NT2/D1 (cell line): Measurements from ENCODE around the gene GLRA2.

ENCODE experiments used
- DNase-seq: peaks from one replicate; pipeline ENCODE4 v3.0.0-alpha.2; 2011; ENCODE audit warnings: low read depth, low spot score
- H3K27me3 ChIP-seq: 2 replicates; pipeline ENCODE4 v1.6.0; 2011; ENCODE audit warnings: mild to moderate bottlenecking; ENCODE audit not compliant: insufficient read length, insufficient read depth
- H3K36me3 ChIP-seq: 2 replicates; pipeline ENCODE4 v1.6.1; 2011; ENCODE audit warnings: mild to moderate bottlenecking, low read length, mixed read lengths; ENCODE audit not compliant: insufficient read depth, insufficient read length
- H3K4me1 ChIP-seq: 2 replicates; pipeline ENCODE4 v1.5.1; 2011; ENCODE audit not compliant: insufficient read depth, insufficient read length
- H3K4me3 ChIP-seq: 2 replicates; pipeline ENCODE4 v1.5.1; 2011; ENCODE audit warnings: low read depth; ENCODE audit not compliant: insufficient read length
- H3K9ac ChIP-seq: 2 replicates; pipeline ENCODE4 v1.6.0; 2011; ENCODE audit warnings: low read depth; ENCODE audit not compliant: insufficient read length
- H3K9me3 ChIP-seq: 2 replicates; pipeline ENCODE4 v1.5.1; 2011; ENCODE audit warnings: mild to moderate bottlenecking, low read length; ENCODE audit not compliant: insufficient read depth
- SUZ12 ChIP-seq: IDR thresholded peaks from 2 replicates; pipeline ENCODE4 v1.6.1; 2011; ENCODE audit not compliant: insufficient read length, insufficient read depth; ENCODE audit errors: extremely low read depth
- YY1 ChIP-seq: IDR thresholded peaks from 2 replicates; pipeline ENCODE4 v1.6.1; 2011; ENCODE audit not compliant: insufficient read length, insufficient read depth
- ZNF274 ChIP-seq: IDR thresholded peaks from 2 replicates; pipeline ENCODE4 v1.6.1; 2011; ENCODE audit warnings: mild to moderate bottlenecking, low read depth, low read length

GLRA2 gene

DNA sequence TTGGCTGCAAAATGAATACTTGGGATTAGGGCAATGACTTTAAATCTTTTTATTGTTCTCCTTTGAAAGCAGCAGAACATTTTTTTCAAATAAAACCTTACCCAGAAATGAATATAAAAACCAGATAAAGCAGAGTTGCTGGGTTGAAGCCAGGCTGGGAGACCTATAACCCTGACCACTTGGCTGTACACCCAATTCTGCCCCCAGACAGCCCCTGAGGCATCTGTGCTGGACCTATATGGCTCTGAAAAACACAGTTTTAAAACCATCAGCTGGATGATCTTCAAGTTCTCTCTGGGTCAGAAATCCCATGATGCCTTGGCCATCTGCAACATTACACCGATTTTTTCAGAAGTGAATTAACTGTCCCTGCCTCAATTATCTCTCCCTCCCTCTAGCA is 23.7 kb upstream of the GLRA2 start:
- TF ChIP-seq YY1 (no peak), SUZ12 (no peak), ZNF274 (no peak)
- no peaks in the 10 kb centered on the region for H3K9me3 ChIP-seq
- H3K27me3 ChIP-seq: no peaks in the 10 kb centered on the region
- H3K4me3 ChIP-seq: no peak overlapping the region
- no peak overlapping the region for H3K9ac ChIP-seq
- no peaks in the 10 kb centered on the region for H3K4me1 ChIP-seq
- no peak for DNase-seq
- H3K36me3 ChIP-seq: no peaks in the 10 kb centered on the region

DNA sequence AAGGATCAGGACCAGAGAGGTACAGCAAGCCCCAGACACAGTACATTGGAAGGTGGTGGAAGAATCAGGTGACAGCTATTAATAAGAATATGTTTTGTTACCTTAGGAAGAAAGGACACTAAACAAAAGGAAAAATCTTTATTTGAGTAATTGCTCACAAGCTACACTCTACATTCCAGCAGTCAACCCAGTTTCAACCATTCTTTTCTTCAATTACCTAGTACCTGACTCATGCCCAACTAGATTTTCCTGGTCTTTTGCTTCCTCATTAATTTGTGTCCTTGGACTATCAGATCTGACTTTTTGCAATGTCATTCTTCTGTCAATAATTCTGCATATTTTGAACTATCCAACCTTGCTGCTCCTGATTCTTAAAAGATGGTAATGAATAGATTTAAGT is 22.5 kb upstream of the GLRA2 start:
- Histone ChIP-seq H3K27me3 (no peaks in the 10 kb centered on the region), H3K4me1 (no peaks in the 10 kb centered on the region), H3K9me3 (no peaks in the 10 kb centered on the region), H3K36me3 (no peaks in the 10 kb centered on the region), H3K9ac (no peak overlapping the region), H3K4me3 (no peak overlapping the region)
- TF ChIP-seq ZNF274: no peak
- no peak for TF ChIP-seq SUZ12
- TF ChIP-seq YY1: no peak
- no peak for DNase-seq

DNA sequence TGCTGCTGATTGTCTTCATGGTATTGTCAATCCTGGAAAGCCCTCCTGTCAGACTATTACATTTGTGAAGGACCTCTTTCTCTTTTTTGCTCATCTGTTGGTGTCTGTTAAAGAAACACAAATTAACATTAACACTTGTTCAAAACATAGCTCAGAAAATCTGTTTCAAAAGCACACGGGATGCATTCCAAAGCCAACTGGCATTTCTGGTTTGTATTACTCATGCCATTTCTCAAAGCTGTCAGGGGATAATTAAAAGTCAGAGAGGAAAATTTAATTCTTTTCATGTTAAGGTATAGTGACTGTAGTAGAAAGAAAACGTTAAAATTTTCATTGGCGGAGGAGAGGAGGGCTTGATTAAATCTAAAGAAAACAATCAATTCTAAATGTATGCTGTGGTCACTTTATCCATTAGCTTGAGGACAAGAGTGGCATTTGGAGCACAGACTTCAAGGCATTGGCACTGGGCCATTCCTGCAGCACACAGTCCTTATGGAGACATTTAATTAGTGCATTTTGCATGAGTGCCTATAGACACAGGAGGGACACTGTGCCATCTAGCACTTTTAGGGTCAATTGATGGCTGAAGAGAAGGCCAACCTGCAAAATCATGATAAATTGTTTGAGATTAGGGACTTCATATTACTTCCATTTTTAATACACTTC is 21.2 kb upstream of the GLRA2 start:
- Histone ChIP-seq H3K27me3 (no peaks in the 10 kb centered on the region), H3K4me3 (no peak overlapping the region), H3K4me1 (no peaks in the 10 kb centered on the region), H3K9ac (no peak overlapping the region), H3K36me3 (no peaks in the 10 kb centered on the region), H3K9me3 (no peaks in the 10 kb centered on the region)
- TF ChIP-seq YY1: no peak
- TF ChIP-seq ZNF274: no peak
- DNase-seq: no peak

DNA sequence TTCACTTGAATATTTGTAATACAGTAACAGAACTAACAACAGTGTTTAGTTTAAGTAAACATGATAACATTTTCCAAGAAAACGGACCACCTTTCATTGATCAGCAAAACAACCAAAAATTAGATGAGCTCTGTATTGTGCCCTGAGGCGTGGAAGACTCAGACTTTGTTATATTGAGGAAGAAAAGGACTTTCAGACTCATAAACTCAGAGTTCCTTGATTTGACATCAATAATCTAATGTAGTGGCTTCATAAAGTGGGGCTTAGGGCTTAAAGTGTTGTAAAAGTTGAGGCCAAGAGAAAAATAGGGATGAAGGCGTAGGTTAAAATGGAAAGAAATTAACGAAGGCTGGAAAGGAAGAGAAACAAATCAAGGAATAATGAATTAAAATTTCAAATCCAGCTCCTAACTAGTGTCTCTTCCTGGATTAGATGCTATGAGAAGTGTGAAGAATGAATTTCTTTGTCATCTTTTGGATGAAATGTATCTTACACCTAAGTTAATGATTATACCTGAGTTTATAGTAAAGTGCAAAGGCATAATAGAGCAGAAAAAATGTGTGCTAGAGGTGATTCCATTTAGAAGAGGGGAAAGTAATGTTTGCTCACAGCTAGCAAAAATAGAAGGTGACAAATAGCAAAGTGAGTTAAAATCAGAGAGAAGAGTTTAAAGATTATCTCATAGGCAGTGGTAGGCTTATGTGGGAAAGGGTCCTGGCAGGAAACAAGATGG is 19.8 kb upstream of the GLRA2 start:
- Histone ChIP-seq H3K4me3 (no peak overlapping the region), H3K36me3 (no peaks in the 10 kb centered on the region), H3K9ac (no peak overlapping the region), H3K4me1 (no peaks in the 10 kb centered on the region), H3K9me3 (no peaks in the 10 kb centered on the region), H3K27me3 (no peaks in the 10 kb centered on the region)
- no peak for TF ChIP-seq SUZ12
- no peak for TF ChIP-seq ZNF274
- no peak for TF ChIP-seq YY1
- DNase-seq: no peak

DNA sequence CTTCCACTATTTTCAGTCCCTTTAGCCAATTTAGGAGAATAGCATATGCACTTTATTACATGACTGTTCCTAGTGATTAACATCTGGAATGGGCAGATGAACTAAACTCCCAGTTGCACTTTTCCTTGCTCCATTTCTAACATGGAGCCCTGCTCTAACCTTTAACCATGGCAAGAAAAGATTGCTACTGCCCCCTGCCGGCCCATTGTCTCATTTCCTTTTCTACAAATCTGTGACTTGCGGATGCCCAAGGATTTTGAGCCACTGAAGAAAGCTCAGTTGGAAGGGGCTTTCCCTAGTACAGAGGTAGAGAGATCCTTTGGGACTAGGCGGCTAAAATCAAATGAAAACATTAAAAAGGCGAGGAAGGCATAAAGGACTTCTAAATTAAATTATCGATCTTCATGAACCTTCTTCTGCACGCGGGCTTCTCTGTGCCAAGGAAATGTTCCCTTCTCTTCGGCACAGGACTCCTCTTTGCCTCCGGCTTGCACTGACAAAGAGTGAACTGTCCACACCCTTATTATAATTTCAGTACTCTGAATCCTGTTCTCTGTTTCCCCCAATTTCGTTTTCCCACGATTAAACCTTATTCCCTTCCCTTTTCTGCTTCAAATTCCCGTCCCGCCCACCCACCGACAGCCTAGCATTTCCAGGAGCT is 577 bp upstream of the GLRA2 start:
- no peak overlapping the region for H3K4me3 ChIP-seq
- no peaks in the 10 kb centered on the region for H3K27me3 ChIP-seq
- DNase-seq: peak; percentile 70

DNA sequence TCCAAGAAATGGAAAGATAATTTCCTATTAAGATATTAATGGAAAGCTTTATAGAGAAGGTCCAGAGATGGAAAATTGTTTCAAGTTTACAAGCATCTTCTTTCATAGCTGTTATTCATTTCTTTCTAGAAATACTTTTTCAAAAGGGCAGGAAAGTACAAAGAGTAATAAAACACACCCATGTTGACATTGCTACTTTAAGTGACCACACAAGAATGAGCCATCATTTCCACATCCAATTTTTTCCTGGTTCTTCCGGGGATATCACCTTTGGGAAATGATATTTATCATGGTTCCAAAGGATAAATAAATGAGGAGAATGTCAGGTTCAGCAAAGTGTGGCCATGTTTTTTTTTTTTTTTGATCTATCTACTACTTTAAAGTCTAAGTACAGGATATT is 4.5 kb downstream of the GLRA2 start:
- no peak overlapping the region for H3K4me3 ChIP-seq
- no peaks in the 10 kb centered on the region for H3K27me3 ChIP-seq
- no peaks in the 10 kb centered on the region for H3K4me1 ChIP-seq
- no peaks in the 10 kb centered on the region for H3K9me3 ChIP-seq
- H3K36me3 ChIP-seq: no peaks in the 10 kb centered on the region
- TF ChIP-seq YY1 (no peak), ZNF274 (no peak), SUZ12 (no peak)
- no peak for DNase-seq
- no peak overlapping the region for H3K9ac ChIP-seq

More for the DNA sequence above, 577 bp upstream of the GLRA2 start:
- TF ChIP-seq SUZ12: no peak
- TF ChIP-seq YY1: no peak
- TF ChIP-seq ZNF274: no peak
- Histone ChIP-seq H3K4me1 (no peaks in the 10 kb centered on the region), H3K9me3 (no peaks in the 10 kb centered on the region), H3K36me3 (no peaks in the 10 kb centered on the region), H3K9ac (no peak overlapping the region)

DNA sequence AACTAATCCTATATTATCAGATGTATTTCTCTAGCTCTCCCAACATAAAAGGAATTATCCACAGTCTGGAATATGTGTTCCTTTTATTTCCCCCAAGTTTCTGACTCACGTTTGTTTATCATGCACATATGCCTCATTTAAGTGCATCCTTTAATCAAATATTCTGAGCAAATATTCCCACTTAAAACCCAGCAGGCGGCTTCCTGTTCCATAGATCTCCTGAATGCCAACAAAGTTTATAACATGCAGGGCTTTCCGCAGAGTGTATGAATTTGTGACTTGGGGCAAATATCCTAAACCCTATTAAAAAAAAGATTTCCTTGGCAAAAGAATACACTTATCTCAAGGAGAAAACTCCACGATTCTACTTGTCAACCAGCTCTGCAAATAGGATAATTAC is 16.9 kb downstream of the GLRA2 start:
- Histone ChIP-seq H3K4me1 (no peaks in the 10 kb centered on the region), H3K9ac (no peak overlapping the region), H3K36me3 (no peaks in the 10 kb centered on the region), H3K9me3 (no peaks in the 10 kb centered on the region), H3K27me3 (no peaks in the 10 kb centered on the region), H3K4me3 (no peak overlapping the region)
- no peak for DNase-seq
- no peak for TF ChIP-seq SUZ12
- no peak for TF ChIP-seq ZNF274
- no peak for TF ChIP-seq YY1
